ENCODE data around the gene LACTB.

LACTB gene

GRCh38 chr15:63176302-63176701 is 54.6 kb downstream of the LACTB start:
- H3K4me3 ChIP-seq (ENCODE audit: low read depth, low read length), result no peak overlapping the region
- in situ Hi-C loops (cut with HindIII; ENCODE audit: low sequenced_read_pairs), result no loop called here
- TF ChIP-seq, protein P1, sequence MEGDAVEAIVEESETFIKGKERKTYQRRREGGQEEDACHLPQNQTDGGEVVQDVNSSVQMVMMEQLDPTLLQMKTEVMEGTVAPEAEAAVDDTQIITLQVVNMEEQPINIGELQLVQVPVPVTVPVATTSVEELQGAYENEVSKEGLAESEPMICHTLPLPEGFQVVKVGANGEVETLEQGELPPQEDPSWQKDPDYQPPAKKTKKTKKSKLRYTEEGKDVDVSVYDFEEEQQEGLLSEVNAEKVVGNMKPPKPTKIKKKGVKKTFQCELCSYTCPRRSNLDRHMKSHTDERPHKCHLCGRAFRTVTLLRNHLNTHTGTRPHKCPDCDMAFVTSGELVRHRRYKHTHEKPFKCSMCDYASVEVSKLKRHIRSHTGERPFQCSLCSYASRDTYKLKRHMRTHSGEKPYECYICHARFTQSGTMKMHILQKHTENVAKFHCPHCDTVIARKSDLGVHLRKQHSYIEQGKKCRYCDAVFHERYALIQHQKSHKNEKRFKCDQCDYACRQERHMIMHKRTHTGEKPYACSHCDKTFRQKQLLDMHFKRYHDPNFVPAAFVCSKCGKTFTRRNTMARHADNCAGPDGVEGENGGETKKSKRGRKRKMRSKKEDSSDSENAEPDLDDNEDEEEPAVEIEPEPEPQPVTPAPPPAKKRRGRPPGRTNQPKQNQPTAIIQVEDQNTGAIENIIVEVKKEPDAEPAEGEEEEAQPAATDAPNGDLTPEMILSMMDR (IDR thresholded peaks at IDR 0.05; ENCODE audit: low read depth, low read length, missing control alignments), result no peak
- DNase-seq (ENCODE audit: low read depth), result no peak

- H3K4me3 ChIP-seq (ENCODE audit: low read depth, low read length), result no peak overlapping the region
- TF ChIP-seq, protein P1 (IDR thresholded peaks at IDR 0.05; ENCODE audit: low read depth, low read length, missing control alignments), result no peak
- in situ Hi-C loops (cut with HindIII; ENCODE audit: low sequenced_read_pairs), result no loop called here
- DNase-seq (ENCODE audit: low read depth), result no peak
Observed at GRCh38 chr15:63178034-63178433, 56.4 kb downstream of the LACTB start.

DNA sequence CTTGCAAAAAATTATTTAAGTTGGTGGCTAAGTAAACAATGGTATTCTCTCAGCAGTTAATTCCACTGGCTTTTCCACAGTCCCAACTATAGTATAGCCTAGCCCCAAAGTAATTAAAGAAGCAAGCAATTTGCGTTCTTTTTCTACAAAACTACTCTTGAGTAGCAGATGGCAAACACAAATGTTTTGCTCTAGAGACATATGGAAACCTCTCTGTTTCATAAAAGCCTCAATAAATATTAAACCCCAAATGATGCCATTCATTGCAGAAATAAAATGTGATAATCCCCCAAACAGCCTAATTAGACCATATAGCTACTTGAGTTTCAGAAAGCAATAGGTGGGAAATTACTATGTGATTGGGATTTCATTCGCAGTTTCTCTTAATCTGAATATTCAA is 59.1 kb downstream of the LACTB start:
- DNase-seq (ENCODE audit: low read depth), result no peak
- in situ Hi-C loops (cut with HindIII; ENCODE audit: low sequenced_read_pairs), result no loop called here
- TF ChIP-seq, protein P1 (IDR thresholded peaks at IDR 0.05; ENCODE audit: low read depth, low read length, missing control alignments), result no peak
- no peak overlapping the region for H3K4me3 ChIP-seq (ENCODE audit: low read depth, low read length)

DNA sequence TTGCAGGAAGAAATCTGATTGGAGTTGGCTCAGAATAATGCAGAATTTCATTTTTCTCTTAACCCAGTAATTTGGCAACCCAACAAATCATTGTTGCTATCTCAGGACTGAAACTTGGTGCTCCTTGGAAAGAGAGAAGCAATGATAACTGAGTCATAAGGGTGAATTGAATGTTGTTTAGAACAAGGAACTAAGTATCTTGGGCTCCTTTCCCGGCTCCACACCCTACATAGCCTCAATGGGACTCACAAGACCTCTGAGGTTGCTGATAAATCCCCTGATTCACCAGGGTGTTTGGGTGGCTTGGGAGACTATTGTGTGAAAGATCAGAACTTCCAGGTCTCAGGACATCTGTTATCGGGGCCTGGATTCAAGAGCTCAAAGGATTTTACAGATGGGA is 60.0 kb downstream of the LACTB start:
- DNase-seq (ENCODE audit: low read depth), result no peak
- in situ Hi-C loops (cut with HindIII; ENCODE audit: low sequenced_read_pairs), result no loop called here
- TF ChIP-seq, protein P1 (IDR thresholded peaks at IDR 0.05; ENCODE audit: low read depth, low read length, missing control alignments), result no peak
- no peak overlapping the region for H3K4me3 ChIP-seq (ENCODE audit: low read depth, low read length)

DNA sequence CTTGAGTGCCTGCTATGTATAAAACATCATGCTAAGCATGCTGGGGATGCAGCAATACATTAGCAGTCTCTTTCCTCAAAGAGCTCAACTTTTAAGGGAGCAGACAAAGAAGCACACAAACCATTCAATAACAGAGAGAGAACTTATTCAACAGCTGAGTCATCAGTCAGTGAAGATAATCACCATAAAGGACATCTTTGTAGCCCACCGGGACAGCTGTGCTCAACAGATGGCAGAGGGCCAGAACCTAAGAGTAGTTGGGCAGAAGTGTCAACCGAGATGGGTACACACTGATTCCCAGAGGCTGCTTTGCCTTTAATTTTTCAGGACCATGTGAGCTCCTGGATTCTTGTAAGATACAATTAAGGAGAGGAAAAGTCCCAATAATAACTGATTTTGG is 63.5 kb downstream of the LACTB start:
- TF ChIP-seq, protein P1 (IDR thresholded peaks at IDR 0.05; ENCODE audit: low read depth, low read length, missing control alignments), result no peak
- no peak overlapping the region for H3K4me3 ChIP-seq (ENCODE audit: low read depth, low read length)
- in situ Hi-C loops (cut with HindIII; ENCODE audit: low sequenced_read_pairs), result loop anchor here (5.0 kb wide), 1 partner anchor 72 kb away; no protein-coding TSS in a partner anchor
- DNase-seq (ENCODE audit: low read depth), result no peak

DNA sequence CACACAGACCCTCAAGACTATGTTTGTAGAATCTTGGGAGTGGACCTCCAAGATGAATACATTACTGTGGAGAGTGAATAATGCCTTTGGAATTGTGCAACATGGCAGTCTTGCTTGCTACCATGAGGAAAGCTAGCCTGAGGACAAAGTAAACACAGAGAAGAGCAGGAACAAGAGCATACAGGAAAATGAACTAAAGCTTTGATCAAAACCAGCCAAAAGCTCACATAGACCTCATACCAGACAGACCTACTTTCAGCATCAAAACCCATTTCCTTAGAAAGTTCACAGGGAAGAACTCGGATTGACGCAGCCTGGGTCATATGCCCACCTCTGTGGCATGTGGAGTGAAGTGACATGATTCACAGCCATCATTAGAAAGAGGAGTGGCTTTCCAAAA is 64.4 kb downstream of the LACTB start:
- no peak for DNase-seq (ENCODE audit: low read depth)
- in situ Hi-C loops (cut with HindIII; ENCODE audit: low sequenced_read_pairs), result loop anchor here (5.0 kb wide), 1 partner anchor 71 kb away; no protein-coding TSS in a partner anchor
- TF ChIP-seq, protein P1 (IDR thresholded peaks at IDR 0.05; ENCODE audit: low read depth, low read length, missing control alignments), result no peak
- H3K4me3 ChIP-seq (ENCODE audit: low read depth, low read length), result no peak overlapping the region

Data from astrocyte of the cerebellum (primary cell).